ENCODE data around the gene ATG2A.
A peak's percentile ranks its signal among the peaks of the same experiment; 100 is the strongest.

Gene ATG2A

GRCh38 chr11:64859542-64860414 is 57.2 kb downstream of the ATG2A start:
- Histone ChIP-seq H3K27ac (replicated peaks) (peak overlapping the region; percentile 94), H3K4me3 (replicated peaks; ENCODE audit: insufficient read depth, low read length) (no peak overlapping the region), H3K27me3 (ENCODE audit: insufficient read depth, poor library complexity, severe bottlenecking) (no peaks in the 10 kb centered on the region)
- DNase-seq (ENCODE audit: low read depth in 1 of 2, low spot score in 1 of 2): peak; percentile 75 to 91
- TF ChIP-seq POLR2AphosphoS5 (IDR thresholded peaks at IDR 0.05; ENCODE audit: low read depth) (peak; percentile 73), SPI1 (IDR thresholded peaks at IDR 0.05; ENCODE audit: borderline replicate concordance, low read depth) (peak; percentile 63; the same call in 1 of the 2 replicates), REST (IDR thresholded peaks at IDR 0.05; ENCODE audit: insufficient replicate concordance, low read depth) (no peak), GABPA (IDR thresholded peaks at IDR 0.05; ENCODE audit: low read depth) (peak; percentile 10; the same call in 1 of the 2 replicates), CTCF (IDR thresholded peaks at IDR 0.05; ENCODE audit: insufficient read depth, low read length) (no peak)

GRCh38 chr11:64858467-64859263 is 58.3 kb downstream of the ATG2A start:
- Histone ChIP-seq H3K27me3 (ENCODE audit: insufficient read depth, poor library complexity, severe bottlenecking) (no peaks in the 10 kb centered on the region), H3K27ac (replicated peaks) (peak overlapping the region; percentile 94), H3K4me3 (replicated peaks; ENCODE audit: insufficient read depth, low read length) (no peak overlapping the region)
- DNase-seq (ENCODE audit: low read depth in 1 of 2, low spot score in 1 of 2): peak in 1 of 2 experiments; percentile 84
- no peak for TF ChIP-seq REST (IDR thresholded peaks at IDR 0.05; ENCODE audit: insufficient replicate concordance, low read depth)
- no peak for TF ChIP-seq GABPA (IDR thresholded peaks at IDR 0.05; ENCODE audit: low read depth)
- 0 out of 2 replicates have a peak, but pooled peaks have one; percentile 41 for TF ChIP-seq POLR2AphosphoS5 (IDR thresholded peaks at IDR 0.05; ENCODE audit: low read depth)
- no peak for TF ChIP-seq SPI1 (IDR thresholded peaks at IDR 0.05; ENCODE audit: borderline replicate concordance, low read depth)

GRCh38 chr11:64857485-64857884 is 59.5 kb downstream of the ATG2A start:
- Histone ChIP-seq H3K27me3 (ENCODE audit: insufficient read depth, poor library complexity, severe bottlenecking) (no peaks in the 10 kb centered on the region), H3K4me3 (replicated peaks; ENCODE audit: insufficient read depth, low read length) (no peak overlapping the region), H3K27ac (replicated peaks) (peak overlapping the region; percentile 94)
- no peak for DNase-seq (ENCODE audit: low read depth in 1 of 2, low spot score in 1 of 2)
- TF ChIP-seq POLR2AphosphoS5 (IDR thresholded peaks at IDR 0.05; ENCODE audit: low read depth): no peak
- TF ChIP-seq CTCF (IDR thresholded peaks at IDR 0.05; ENCODE audit: insufficient read depth, low read length): no peak
- no peak for TF ChIP-seq SPI1 (IDR thresholded peaks at IDR 0.05; ENCODE audit: borderline replicate concordance, low read depth)
- no peak for TF ChIP-seq REST (IDR thresholded peaks at IDR 0.05; ENCODE audit: insufficient replicate concordance, low read depth)
- TF ChIP-seq GABPA (IDR thresholded peaks at IDR 0.05; ENCODE audit: low read depth): no peak

All from HL-60 (cell line).